Anterior cingulate cortex (tissue), 58 donors: ENCODE measurements around the gene ABHD6.
A peak's percentile ranks its signal among the peaks of the same experiment; 100 is the strongest.
"Not testable (repeated sequence)": the region's sequence is repeated elsewhere in the genome, so short reads cannot be mapped to it uniquely, and the experiment has no call there.

Experiments used
- DNase-seq, 58 donors: peaks; one replicate each; lab custom pipeline; 2025; lab: John Stamatoyannopoulos, UW

The ABHD6 gene, protein sequence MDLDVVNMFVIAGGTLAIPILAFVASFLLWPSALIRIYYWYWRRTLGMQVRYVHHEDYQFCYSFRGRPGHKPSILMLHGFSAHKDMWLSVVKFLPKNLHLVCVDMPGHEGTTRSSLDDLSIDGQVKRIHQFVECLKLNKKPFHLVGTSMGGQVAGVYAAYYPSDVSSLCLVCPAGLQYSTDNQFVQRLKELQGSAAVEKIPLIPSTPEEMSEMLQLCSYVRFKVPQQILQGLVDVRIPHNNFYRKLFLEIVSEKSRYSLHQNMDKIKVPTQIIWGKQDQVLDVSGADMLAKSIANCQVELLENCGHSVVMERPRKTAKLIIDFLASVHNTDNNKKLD

DNA sequence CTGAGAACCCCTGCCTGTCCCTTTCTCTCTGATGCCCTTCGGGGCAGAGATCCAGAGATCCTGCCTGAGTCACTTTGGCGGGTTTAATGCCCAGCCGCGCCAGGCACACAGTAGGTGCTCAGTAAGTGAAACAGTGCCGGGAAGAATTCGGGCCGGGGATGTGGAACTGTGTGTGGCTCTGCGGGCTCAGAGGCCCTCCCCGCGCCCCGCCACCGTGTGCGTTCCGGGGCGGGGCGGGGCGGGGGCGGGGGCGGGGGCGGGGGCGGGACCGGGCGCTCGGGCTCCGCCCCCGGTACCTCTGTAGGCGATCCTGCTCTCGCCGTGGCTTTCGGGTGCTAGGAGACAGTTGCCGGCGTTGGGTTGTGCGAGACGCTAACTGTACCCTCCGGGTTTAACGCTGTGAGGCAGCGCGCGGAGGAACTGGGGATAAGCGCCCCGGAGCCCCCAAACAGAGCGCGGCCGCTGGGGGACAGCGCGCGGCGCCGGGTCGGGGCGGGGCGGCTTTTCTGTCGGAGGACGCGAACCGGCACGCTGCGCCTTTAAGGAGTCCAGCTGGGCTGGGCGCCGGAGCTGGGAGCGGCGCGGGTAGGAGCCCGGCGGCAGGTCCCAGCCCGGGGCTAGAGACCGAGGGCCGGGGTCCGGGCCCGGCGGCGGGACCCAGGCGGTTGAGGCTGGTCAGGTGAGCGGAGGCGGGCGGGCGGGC lies at the start of gene ABHD6:
Gene ABHD6 (plus strand): TSS at position 555 of the 703 bp plus-strand sequence. CDS start 18,795 bp downstream, outside the sequence.
- peak in 57 of 58 donors; percentile 39 to 96 (median 77) for DNase-seq

GRCh38 chr3:58188173-58188564 lies 49.4 kb upstream of the ABHD6 start:
- no peak for DNase-seq

- no peak for DNase-seq
Observed at GRCh38 chr3:58188921-58189451, 48.6 kb upstream of the ABHD6 start.

DNA sequence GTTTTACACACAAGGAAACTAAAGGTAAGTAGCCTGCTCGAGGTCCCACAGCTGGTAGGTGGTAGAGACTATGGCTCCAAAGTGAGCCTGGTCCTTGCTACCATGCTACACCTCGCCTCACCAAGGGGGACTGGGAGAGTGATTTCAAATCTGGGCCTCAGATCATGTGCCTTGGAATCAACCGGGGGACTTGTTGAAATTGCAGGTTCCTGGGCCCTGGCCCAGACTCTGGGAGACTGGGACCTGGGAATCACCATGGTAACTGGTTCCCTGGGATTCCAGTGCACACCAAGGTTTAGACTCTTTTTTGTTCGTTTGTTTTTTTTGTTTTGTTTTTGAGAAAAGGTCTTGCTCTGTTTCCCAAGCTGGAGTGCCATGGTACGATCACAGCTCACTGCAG lies 47.9 kb upstream of the ABHD6 start:
- DNase-seq, result no peak

- DNase-seq, result no peak
Observed at GRCh38 chr3:58190291-58190690, 47.3 kb upstream of the ABHD6 start.

GRCh38 chr3:58190882-58191281 lies 46.7 kb upstream of the ABHD6 start:
- DNase-seq, result no peak

DNA sequence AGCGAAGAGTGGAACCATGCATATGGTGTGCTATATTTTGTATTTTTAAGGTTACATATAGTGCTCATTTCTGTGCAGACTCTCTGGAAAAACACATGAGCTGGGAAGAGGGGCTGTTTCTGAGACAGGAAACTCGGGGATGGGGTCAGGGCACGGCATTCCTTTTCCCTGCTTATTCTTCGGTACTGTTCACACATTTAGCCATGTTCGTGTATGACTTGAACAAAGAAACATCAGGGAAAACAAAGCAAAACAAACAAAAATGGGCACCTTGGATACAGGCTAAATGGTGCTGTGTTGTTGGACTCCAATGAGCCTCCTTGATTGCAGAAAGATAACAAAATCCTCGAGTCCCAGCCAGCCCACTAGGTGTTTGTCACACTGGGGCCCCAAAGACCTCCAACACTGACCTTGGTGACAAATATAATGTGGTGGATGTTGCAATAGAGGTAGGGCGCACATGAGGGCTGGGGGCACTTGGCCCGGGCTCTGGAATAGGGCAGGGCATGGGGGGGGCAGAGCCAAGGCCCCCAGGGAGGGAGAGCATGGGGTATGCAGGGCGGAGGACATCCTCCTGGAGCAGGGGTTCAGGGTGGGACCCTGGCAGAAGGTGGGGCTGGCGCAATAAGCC lies 46.1 kb upstream of the ABHD6 start:
- no peak for DNase-seq

GRCh38 chr3:58192069-58192468 lies 45.5 kb upstream of the ABHD6 start:
- DNase-seq, result no peak

DNA sequence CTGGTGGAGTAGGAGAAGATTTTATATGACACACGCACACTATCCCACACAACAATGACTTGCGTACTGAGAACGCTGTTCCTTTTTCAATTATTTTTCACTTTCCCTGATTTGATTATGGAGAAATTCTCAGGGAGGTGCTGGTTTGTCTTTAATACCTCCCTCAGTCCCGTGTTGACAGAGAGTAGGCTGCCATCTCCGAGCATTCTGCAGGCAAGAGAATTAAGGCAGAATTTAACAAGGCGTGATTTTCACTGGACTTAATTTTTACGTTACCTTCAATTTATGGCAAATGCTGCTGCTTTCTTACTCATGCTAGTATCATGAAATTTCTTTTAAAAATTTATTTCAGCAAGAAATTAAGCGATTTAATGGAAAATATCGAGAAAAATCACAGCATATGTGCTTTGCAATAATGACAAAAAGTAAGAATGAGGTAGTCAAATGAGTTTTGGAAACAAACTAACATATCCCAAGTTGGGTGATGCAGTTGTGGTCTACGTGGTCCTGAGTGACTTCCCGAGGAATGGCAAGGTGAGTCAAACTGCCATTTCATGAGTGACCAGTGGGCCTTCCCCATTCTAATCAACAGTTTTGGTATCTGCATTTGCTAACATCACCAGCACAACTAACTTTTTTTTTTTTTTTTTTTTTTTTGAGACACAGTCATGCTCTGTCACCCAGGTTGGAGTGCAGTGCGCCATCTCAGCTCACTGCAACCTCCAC lies 43.7 kb upstream of the ABHD6 start:
- no peak for DNase-seq

- no peak for DNase-seq
Observed at GRCh38 chr3:58197588-58197987, 40.0 kb upstream of the ABHD6 start.

- no peak for DNase-seq
Observed at GRCh38 chr3:58198362-58198761, 39.2 kb upstream of the ABHD6 start.

DNA sequence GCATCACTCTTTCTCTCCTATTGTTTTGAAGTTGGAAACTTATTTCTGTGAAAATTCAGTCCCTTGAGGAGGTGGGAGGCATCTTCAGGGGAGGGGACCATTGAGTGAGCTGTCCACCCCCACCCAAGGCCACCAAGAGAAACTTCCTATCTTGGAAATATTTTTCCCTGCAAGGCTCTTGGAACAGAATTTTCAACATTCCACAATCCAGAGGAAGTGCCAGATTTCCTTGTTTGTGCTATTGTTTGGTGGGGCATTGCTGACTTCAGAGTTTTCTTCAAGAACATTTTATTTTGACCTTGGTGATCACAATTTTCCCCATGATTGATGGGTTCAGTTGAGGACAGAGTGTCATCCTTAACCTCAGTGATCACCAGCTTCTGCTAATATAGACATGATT lies 38.8 kb upstream of the ABHD6 start:
- DNase-seq, result no peak

DNA sequence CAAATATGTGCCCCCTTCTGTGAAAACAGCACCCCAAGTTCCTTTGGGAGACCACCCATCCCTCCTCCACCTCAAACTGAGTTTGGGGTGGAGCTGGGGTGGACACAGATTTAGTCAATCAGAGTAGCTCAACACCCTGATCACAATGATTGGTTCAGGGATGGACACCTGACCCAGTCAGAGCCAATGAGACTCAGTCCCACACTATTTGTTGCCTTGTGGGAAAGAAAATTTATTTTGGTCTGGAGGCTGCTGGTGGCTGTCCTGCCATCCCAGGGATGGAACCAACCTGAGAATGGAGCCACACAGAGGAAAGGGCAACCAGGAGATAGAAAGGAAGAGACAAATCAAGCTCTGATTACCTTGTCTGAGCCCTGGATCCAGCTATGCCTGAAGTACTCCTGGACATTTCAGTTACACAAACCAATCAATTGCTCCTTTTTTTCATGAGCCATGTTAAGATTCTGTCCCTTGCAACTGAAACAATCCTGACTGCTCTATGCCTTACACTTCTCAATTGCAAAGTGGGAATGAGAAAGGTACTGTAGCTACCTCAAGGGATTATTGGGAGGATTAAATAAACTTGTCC lies 37.4 kb upstream of the ABHD6 start:
- DNase-seq, result no peak

DNA sequence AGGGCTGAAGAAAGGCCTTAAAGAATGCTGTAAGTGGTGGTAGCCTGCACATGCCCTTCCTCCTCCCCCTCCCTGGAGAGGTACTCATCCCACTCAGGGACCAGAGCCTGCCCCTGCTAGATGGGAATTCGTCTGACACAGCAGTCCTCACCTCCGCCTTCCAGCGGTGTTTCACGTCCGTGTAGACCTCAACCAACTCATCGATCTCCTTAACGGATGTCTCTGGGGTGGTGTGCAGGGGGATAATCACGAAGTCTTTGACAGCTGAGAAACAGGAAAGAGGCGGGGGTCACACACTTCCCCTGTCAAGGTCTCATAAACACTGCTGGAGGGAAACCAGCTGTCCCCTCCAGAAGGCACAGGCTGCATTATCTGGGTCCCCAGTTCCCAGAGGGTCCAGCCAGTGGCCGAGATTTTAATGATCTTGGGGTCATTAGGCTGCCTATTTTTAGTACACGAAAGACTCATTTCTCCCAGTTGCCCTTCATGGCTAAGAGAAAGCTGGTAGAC lies 36.7 kb upstream of the ABHD6 start:
- DNase-seq, result no peak

DNA sequence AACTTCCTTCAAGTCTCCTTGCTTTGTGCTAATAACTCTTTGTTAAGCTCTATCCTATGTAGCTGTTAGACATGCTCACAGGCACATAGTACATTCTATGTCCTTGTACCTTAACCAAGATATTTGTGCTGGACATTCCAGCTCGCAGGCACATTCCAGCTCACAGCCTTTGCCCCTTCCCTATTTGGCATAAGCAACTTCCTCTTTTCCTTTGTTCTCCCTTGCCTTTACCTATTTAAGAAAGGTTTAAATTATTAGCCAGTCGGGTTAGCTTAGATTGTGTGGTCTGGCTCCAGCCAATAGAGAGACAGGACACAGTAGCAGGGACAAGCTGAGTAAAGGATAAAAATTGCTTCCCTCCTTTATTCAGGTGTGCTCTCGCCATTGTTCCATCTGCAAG lies 36.1 kb upstream of the ABHD6 start:
- DNase-seq, result not testable (repeated sequence)

DNA sequence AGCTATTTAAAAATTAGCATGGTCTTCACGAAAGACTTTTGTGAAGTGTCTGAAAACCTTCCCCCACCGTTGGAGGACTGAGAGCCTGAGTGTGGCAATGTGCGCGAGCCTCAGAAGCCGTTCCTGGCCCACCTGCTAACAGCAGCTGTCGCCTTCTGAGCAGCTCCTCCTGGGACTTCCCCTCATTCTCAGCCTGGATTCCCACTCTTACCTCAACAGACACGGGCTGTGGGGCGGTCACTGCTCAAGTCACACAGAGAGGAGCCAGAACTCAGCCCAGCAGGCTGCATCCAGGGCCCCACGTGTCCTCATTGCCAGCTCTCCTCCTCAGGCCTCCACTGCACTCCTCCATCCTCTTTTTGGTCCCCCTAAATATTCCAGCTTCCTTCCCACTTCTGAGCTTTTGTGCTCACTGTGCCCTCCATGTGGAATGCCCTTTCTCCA lies 34.7 kb upstream of the ABHD6 start:
- no peak for DNase-seq

- DNase-seq, result no peak
Observed at GRCh38 chr3:58203541-58203940, 34.1 kb upstream of the ABHD6 start.

- DNase-seq, result no peak
Observed at GRCh38 chr3:58204720-58205119, 32.9 kb upstream of the ABHD6 start.

DNA sequence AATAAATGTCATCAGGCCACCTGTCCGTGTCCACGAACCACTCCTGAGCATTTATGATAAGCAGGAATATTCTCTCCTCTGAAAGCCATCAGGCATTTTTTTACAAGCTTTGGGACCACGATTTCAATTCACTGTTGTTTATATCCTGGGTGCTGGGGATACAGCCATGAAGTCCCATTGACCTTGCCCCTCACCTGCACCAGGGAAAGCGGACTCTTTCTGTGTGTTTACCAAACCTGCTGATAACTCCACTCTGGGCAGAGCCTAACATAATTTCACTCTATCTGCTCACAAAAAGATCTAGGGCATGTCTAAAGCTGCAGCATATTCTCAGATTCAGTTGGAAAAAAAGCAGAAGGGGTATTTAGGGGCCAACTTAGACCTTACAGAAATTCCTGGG lies 31.6 kb upstream of the ABHD6 start:
- DNase-seq, result no peak

- DNase-seq, result peak in 1 of 58 donors; percentile 23
Observed at GRCh38 chr3:58206406-58207011, 31.1 kb upstream of the ABHD6 start.
